Choroid plexus epithelial cell (primary cell): Measurements from ENCODE around the gene ELMO1.

Source experiments
- DNase-seq: peaks from one replicate; pipeline ENCODE4 v3.0.0-alpha.2; 2010; ENCODE audit warnings: low read depth
- H3K4me3 ChIP-seq: 2 replicates; pipeline ENCODE4 v1.5.1; 2011; ENCODE audit warnings: low read depth, mild to moderate bottlenecking, control low read depth, low read length, moderate library complexity
- TF ChIP-seq, protein P1 (sequence below): conservative IDR thresholded peaks from 2 replicates; pipeline ENCODE4 v1.5.1; 2011; ENCODE audit warnings: low read depth, mild to moderate bottlenecking, control low read depth, inconsistent platforms, low read length, moderate library complexity

The ELMO1 gene

DNA sequence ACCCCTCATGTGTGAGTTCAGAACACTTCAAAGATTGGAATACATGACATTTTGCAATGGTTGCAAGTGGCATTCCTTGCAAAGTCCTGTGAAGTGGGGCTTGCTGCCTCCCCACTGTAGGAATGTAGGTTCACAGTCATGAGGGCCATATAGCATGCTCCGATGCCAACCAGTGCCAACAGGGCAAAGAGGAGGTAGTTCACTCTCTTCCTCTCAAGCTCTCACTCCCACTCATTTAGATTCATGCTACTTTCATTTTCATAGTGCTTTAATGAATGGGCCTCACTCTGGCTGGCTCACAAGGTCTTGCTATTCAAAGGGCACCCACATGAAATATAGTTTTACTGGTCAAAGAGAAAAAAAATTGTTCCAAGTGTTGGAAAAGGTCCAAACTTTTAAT, 554.5 kb downstream of the ELMO1 start:
- no peak overlapping the region for H3K4me3 ChIP-seq
- TF ChIP-seq, protein P1, sequence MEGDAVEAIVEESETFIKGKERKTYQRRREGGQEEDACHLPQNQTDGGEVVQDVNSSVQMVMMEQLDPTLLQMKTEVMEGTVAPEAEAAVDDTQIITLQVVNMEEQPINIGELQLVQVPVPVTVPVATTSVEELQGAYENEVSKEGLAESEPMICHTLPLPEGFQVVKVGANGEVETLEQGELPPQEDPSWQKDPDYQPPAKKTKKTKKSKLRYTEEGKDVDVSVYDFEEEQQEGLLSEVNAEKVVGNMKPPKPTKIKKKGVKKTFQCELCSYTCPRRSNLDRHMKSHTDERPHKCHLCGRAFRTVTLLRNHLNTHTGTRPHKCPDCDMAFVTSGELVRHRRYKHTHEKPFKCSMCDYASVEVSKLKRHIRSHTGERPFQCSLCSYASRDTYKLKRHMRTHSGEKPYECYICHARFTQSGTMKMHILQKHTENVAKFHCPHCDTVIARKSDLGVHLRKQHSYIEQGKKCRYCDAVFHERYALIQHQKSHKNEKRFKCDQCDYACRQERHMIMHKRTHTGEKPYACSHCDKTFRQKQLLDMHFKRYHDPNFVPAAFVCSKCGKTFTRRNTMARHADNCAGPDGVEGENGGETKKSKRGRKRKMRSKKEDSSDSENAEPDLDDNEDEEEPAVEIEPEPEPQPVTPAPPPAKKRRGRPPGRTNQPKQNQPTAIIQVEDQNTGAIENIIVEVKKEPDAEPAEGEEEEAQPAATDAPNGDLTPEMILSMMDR, result no peak
- no peak for DNase-seq

DNA sequence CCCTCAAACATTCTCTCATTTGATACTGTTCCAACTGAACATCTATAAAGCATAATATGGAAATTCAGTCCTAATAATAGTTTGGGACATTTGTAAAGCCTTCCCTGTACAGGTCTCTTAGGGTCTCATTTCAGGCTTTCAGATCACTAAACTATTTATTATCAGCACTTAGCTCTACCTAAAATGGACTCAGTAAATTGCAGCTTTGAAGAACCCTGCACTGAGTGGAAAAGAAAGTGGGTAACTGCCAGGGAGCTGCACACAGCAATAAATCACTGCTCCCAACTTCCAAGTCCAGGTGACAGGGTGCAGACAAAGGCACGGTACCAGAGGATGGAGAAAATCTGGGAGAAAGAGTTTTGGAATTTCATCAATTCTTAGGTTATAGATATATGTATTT, 559.5 kb downstream of the ELMO1 start:
- H3K4me3 ChIP-seq, result no peak overlapping the region
- no peak for DNase-seq
- TF ChIP-seq, protein P1, result no peak

GRCh38 chr7:36887969-36888368, 560.7 kb downstream of the ELMO1 start:
- no peak for DNase-seq
- H3K4me3 ChIP-seq, result no peak overlapping the region
- TF ChIP-seq, protein P1, result no peak

GRCh38 chr7:36887233-36887632, 561.4 kb downstream of the ELMO1 start:
- DNase-seq, result no peak
- TF ChIP-seq, protein P1, result no peak
- no peak overlapping the region for H3K4me3 ChIP-seq

DNA sequence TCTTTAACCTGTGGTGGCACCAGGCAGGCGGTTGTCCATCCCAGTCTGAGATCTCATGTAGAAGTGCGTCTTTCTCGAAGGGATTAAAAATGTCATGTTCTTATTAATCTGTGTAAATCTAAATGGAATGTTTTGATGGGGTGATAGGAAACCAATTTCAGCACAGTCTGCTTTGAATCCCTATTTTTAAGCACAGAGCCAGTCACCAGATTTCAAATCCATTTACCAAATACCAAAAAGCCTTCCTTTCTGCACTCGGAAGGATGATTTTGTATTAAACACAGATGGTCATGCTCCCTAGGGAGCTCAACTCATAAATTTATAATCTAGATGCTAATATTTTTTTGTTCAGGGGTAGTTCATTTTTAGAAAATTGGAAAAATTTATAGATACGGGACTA, 563.8 kb downstream of the ELMO1 start:
- DNase-seq, result no peak
- TF ChIP-seq, protein P1, result no peak
- H3K4me3 ChIP-seq, result no peak overlapping the region

- TF ChIP-seq, protein P1, result no peak
Observed at GRCh38 chr7:36884351-36884750, 564.3 kb downstream of the ELMO1 start.

GRCh38 chr7:36881233-36881874, 567.3 kb downstream of the ELMO1 start:
- no peak for DNase-seq
- TF ChIP-seq, protein P1, result no peak
- H3K4me3 ChIP-seq, result no peak overlapping the region

More at GRCh38 chr7:36884351-36884750, 564.3 kb downstream of the ELMO1 start:
- H3K4me3 ChIP-seq, result no peak overlapping the region
- no peak for DNase-seq
